SK-N-SH (cell line): ENCODE measurements around the gene ATIC.

Experiments
- CHD2 ChIP-seq: fragments of 150-350 bp; IDR thresholded peaks from 2 replicates; pipeline ENCODE4 v1.6.1; 2018; ENCODE audit warnings: low read length; ENCODE audit not compliant: partially characterized antibody
- EP300 ChIP-seq, 2 experiments: IDR thresholded peaks; 2 replicates each; pipeline versions ENCODE4 v1.4.0 to v1.6.1; 2012; ENCODE audit warnings: borderline replicate concordance in 1 of 2, low read depth in 1 of 2, low read length in 1 of 2
- EZH2phosphoT487 ChIP-seq: fragments of 200-600 bp; sonication (generic); IDR thresholded peaks from 2 replicates; pipeline ENCODE4 v1.6.1; 2017; ENCODE audit warnings: low read depth, mixed run types, mild to moderate bottlenecking, antibody characterized with exemption, moderate library complexity, borderline replicate concordance
- FOXM1 ChIP-seq: IDR thresholded peaks from 2 replicates; pipeline ENCODE4 v1.4.0; 2012; ENCODE audit warnings: low read depth, mild to moderate bottlenecking
- RXRA ChIP-seq: IDR thresholded peaks from 2 replicates; pipeline ENCODE4 v1.4.0; 2012; ENCODE audit warnings: low read depth, mild to moderate bottlenecking, borderline replicate concordance
- TCF12 ChIP-seq: IDR thresholded peaks from 2 replicates; pipeline ENCODE4 v1.4.0; 2012
- YY1 ChIP-seq: IDR thresholded peaks from 2 replicates; pipeline ENCODE4 v1.4.0; 2012; ENCODE audit warnings: low read depth, mild to moderate bottlenecking
- TF ChIP-seq, protein P1 (sequence below): fragments of 200-600 bp; sonication (generic); IDR thresholded peaks from 2 replicates; pipeline ENCODE4 v1.6.1; 2017; ENCODE audit warnings: antibody characterized with exemption, mild to moderate bottlenecking, moderate library complexity
- TF ChIP-seq, protein P2 (sequence below): fragments of 150-350 bp; IDR thresholded peaks from 2 replicates; pipeline ENCODE4 v1.6.1; 2017; ENCODE audit warnings: antibody characterized with exemption, low read length, low read depth, borderline replicate concordance
- TF ChIP-seq, protein P3 (sequence below): IDR thresholded peaks from 2 replicates; pipeline ENCODE4 v1.4.0; 2012; ENCODE audit warnings: low read depth, borderline replicate concordance
- TF ChIP-seq, protein P4 (sequence below): IDR thresholded peaks from 2 replicates; pipeline ENCODE4 v1.4.0; 2012; ENCODE audit warnings: low read depth
- TF ChIP-seq, protein P5 (sequence below): IDR thresholded peaks from 2 replicates; pipeline ENCODE4 v1.4.0; 2012; ENCODE audit warnings: low read depth, borderline replicate concordance

DNA sequence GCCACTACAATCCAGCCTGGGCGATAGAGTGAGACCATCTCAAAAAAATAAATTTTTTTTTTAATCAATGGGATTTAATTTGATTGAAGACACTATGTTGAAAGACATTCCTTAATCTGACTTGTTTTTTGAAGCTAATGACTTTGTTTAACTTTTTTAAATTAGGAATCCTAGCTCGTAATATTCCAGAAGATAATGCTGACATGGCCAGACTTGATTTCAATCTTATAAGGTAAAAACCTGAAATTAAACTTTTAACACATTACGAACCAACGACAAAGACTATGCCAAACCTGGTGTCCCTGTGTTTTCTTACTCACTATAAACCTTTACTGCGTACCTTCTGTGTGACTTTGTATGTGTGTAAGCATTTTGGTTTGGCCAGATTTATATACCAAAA lies 7.6 kb downstream of the ATIC start:
- TF ChIP-seq RXRA: no peak
- TF ChIP-seq FOXM1: no peak
- TF ChIP-seq, protein P1, sequence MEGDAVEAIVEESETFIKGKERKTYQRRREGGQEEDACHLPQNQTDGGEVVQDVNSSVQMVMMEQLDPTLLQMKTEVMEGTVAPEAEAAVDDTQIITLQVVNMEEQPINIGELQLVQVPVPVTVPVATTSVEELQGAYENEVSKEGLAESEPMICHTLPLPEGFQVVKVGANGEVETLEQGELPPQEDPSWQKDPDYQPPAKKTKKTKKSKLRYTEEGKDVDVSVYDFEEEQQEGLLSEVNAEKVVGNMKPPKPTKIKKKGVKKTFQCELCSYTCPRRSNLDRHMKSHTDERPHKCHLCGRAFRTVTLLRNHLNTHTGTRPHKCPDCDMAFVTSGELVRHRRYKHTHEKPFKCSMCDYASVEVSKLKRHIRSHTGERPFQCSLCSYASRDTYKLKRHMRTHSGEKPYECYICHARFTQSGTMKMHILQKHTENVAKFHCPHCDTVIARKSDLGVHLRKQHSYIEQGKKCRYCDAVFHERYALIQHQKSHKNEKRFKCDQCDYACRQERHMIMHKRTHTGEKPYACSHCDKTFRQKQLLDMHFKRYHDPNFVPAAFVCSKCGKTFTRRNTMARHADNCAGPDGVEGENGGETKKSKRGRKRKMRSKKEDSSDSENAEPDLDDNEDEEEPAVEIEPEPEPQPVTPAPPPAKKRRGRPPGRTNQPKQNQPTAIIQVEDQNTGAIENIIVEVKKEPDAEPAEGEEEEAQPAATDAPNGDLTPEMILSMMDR: no peak
- TF ChIP-seq CHD2: no peak
- TF ChIP-seq, protein P2, sequence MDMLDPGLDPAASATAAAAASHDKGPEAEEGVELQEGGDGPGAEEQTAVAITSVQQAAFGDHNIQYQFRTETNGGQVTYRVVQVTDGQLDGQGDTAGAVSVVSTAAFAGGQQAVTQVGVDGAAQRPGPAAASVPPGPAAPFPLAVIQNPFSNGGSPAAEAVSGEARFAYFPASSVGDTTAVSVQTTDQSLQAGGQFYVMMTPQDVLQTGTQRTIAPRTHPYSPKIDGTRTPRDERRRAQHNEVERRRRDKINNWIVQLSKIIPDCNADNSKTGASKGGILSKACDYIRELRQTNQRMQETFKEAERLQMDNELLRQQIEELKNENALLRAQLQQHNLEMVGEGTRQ: no peak
- TF ChIP-seq YY1: no peak
- no peak for TF ChIP-seq EP300 (IDR thresholded peaks at IDR 0.05; ENCODE audit: borderline replicate concordance in 1 of 2, low read depth in 1 of 2, low read length in 1 of 2)
- TF ChIP-seq, protein P3, sequence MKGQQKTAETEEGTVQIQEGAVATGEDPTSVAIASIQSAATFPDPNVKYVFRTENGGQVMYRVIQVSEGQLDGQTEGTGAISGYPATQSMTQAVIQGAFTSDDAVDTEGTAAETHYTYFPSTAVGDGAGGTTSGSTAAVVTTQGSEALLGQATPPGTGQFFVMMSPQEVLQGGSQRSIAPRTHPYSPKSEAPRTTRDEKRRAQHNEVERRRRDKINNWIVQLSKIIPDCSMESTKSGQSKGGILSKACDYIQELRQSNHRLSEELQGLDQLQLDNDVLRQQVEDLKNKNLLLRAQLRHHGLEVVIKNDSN: no peak
- TF ChIP-seq, protein P4, sequence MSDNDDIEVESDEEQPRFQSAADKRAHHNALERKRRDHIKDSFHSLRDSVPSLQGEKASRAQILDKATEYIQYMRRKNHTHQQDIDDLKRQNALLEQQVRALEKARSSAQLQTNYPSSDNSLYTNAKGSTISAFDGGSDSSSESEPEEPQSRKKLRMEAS: no peak
- TF ChIP-seq, protein P5, sequence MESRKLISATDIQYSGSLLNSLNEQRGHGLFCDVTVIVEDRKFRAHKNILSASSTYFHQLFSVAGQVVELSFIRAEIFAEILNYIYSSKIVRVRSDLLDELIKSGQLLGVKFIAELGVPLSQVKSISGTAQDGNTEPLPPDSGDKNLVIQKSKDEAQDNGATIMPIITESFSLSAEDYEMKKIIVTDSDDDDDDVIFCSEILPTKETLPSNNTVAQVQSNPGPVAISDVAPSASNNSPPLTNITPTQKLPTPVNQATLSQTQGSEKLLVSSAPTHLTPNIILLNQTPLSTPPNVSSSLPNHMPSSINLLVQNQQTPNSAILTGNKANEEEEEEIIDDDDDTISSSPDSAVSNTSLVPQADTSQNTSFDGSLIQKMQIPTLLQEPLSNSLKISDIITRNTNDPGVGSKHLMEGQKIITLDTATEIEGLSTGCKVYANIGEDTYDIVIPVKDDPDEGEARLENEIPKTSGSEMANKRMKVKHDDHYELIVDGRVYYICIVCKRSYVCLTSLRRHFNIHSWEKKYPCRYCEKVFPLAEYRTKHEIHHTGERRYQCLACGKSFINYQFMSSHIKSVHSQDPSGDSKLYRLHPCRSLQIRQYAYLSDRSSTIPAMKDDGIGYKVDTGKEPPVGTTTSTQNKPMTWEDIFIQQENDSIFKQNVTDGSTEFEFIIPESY: no peak
- no peak for TF ChIP-seq EZH2phosphoT487
- TF ChIP-seq TCF12: no peak
